Nephron progenitor cell (in vitro differentiated cells): Measurements from ENCODE around the gene ZNF844.
A peak's percentile ranks its signal among the peaks of the same experiment; 100 is the strongest.

Experiments used
- DNase-seq: peaks from one replicate; pipeline ENCODE4 v3.0.0; 2021
- H3K27ac Mint-ChIP-seq: 2 replicates; pipeline ENCODE4 v1.8.0; 2021; ENCODE audit warnings: mild to moderate bottlenecking, moderate library complexity, mixed read lengths
- H3K27me3 Mint-ChIP-seq: 2 replicates; pipeline ENCODE4 v1.8.0; 2021; ENCODE audit warnings: mild to moderate bottlenecking, low read depth, mixed read lengths; ENCODE audit not compliant: poor library complexity
- H3K36me3 Mint-ChIP-seq: 2 replicates; pipeline ENCODE4 v1.8.0; 2021; ENCODE audit warnings: low read depth, mixed read lengths
- H3K4me1 Mint-ChIP-seq: 2 replicates; pipeline ENCODE4 v1.8.0; 2021; ENCODE audit warnings: mixed read lengths
- H3K4me3 Mint-ChIP-seq: 2 replicates; pipeline ENCODE4 v1.8.0; 2021; ENCODE audit warnings: mild to moderate bottlenecking, moderate library complexity, mixed read lengths
- H3K9me3 Mint-ChIP-seq: 2 replicates; pipeline ENCODE4 v1.8.0; 2021; ENCODE audit warnings: mild to moderate bottlenecking, moderate library complexity, mixed read lengths
- TF ChIP-seq, protein P1 (sequence below): fragments of 200-600 bp; sonication (generic); IDR thresholded peaks from 2 replicates; pipeline ENCODE4 v1.5.0; 2021; ENCODE audit warnings: antibody characterized with exemption

ZNF844 gene

DNA sequence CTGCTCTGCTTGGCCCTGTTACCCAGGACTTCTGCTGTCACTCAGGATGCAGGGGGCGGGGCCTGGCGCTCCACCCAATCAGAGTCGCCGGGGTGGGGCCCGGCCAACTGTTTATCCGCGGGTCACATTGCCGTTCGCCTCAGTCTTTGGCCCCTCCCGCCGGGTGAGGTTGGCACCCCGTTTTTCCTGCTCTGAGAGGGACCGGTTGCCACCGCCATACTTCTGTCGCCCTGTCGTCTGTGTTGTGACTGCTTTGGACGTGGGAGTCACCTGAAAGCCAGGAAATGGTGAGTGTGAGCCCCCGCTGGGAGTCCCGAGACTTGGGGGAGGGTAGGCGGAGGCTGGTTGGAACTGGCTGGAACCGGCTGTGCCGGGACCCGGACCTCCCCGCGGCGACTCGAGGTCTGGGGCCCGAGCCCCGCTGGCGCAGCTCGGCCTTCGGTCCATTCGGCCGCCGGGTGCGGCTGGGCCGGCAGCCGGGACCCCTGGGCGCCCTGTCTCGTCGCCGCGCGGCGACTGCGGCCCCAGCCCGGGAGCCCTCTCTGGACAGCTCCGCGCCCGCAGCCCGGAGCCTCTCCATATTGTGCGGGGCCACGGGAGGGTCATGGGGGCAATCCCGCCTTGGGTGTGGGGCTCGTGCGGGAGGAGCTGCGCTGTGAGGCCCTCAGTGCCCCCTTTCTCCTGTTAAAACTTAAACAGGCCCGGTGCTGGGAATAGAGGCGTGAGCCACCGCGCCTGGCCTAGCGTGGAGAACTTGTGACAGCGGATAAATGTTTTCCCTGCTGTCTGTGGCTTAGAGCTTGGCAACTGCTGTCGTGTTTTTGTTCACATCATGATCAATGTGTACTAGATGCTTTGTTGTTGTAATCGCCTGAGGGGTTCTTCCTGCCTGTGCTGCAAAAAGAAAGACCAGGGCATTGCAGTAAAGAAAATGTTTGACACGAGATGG is at the start of gene ZNF844:
Gene ZNF844, plus strand, starts transcription at position 142 of the 949 bp plus-strand sequence. Its CDS starts 143 bp downstream, at position 285.
- peak within 1 kb of the TSS; percentile 83 for H3K27ac Mint-ChIP-seq
- H3K27me3 Mint-ChIP-seq, result peaks cover 4% of the 10 kb centered on the region
- DNase-seq, result peak; percentile 92
- TF ChIP-seq, protein P1, sequence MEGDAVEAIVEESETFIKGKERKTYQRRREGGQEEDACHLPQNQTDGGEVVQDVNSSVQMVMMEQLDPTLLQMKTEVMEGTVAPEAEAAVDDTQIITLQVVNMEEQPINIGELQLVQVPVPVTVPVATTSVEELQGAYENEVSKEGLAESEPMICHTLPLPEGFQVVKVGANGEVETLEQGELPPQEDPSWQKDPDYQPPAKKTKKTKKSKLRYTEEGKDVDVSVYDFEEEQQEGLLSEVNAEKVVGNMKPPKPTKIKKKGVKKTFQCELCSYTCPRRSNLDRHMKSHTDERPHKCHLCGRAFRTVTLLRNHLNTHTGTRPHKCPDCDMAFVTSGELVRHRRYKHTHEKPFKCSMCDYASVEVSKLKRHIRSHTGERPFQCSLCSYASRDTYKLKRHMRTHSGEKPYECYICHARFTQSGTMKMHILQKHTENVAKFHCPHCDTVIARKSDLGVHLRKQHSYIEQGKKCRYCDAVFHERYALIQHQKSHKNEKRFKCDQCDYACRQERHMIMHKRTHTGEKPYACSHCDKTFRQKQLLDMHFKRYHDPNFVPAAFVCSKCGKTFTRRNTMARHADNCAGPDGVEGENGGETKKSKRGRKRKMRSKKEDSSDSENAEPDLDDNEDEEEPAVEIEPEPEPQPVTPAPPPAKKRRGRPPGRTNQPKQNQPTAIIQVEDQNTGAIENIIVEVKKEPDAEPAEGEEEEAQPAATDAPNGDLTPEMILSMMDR, result no peak
- H3K9me3 Mint-ChIP-seq, result peaks cover 71% of the 10 kb centered on the region
- peaks cover 47% of the 10 kb centered on the region for H3K36me3 Mint-ChIP-seq
- H3K4me3 Mint-ChIP-seq, result peak within 1 kb of the TSS; percentile 92
- no peaks in the 10 kb centered on the region for H3K4me1 Mint-ChIP-seq

DNA sequence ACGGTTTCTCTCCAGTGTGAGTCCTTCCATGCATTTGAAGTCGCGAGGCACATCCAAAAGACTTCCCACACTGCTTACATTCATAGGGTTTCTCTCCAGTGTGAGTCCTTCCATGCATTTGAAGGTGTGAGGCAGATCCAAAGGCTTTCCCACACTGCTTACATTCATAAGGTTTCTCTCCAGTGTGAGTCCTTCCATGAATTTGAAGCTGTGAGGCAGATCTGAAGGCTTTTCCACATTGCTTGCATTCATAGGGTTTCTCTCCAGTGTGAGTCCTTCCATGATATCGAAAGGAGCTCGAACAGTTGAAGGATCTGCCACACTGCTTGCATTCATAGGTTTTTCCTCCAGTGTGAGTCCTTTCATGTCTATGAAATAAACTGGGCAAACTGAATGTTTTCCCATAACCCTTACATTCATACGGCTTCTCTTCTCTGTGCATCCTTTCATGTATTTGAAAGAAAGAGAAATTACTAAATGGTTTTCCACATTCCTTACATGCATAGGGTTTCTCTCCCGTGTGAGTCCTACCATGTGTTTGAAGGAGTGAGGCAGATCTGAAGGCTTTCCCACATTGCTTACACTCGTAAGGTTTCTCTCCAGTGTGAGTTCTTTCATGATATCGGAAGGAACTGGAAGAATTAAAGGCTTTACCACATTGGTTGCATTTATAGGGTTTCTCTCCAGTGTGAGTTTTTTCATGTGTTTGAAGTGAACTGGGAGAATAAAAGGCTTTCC is 49.3 kb upstream of the ZNF844 start:
- Mint-ChIP-seq H3K36me3 (peaks cover 95% of the 10 kb centered on the region), H3K27ac (no peak overlapping the region), H3K4me3 (no peak overlapping the region), H3K9me3 (peaks cover 99% of the 10 kb centered on the region), H3K4me1 (no peaks in the 10 kb centered on the region), H3K27me3 (peaks cover 4% of the 10 kb centered on the region)
- TF ChIP-seq, protein P1, result no peak
- no peak for DNase-seq

GRCh38 chr19:12015753-12016116 is 48.8 kb upstream of the ZNF844 start:
- peaks cover 95% of the 10 kb centered on the region for H3K36me3 Mint-ChIP-seq

DNA sequence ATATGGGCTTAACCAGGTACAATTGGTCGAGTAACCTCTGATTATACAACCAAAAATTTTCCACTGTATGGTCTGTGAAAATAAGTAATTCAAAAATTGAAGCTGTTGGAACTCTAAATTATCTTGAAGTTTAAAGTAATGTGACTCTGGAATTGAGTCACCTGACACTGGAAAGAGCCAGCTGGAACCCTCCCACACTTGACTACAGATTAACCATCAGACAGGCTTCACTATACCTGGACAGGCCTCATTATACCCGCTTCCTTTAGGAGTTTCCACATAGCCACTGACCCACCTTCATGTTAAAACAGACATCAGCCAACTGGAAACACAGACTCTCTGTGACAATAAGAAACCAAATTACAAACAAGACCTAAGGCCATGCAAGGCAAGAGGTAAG is 30.3 kb upstream of the ZNF844 start:
- no peak for DNase-seq
- Mint-ChIP-seq H3K9me3 (peaks cover 82% of the 10 kb centered on the region), H3K27me3 (peaks cover 18% of the 10 kb centered on the region), H3K4me3 (peak overlapping the region; percentile 85), H3K36me3 (peaks cover 68% of the 10 kb centered on the region), H3K27ac (peak overlapping the region; percentile 80), H3K4me1 (peaks cover 16% of the 10 kb centered on the region)
- TF ChIP-seq, protein P1, result no peak

More at GRCh38 chr19:12015753-12016116, 48.8 kb upstream of the ZNF844 start:
- Mint-ChIP-seq H3K9me3 (peaks cover 99% of the 10 kb centered on the region), H3K27me3 (peaks cover 4% of the 10 kb centered on the region), H3K27ac (no peak overlapping the region), H3K4me3 (no peak overlapping the region), H3K4me1 (no peaks in the 10 kb centered on the region)
- TF ChIP-seq, protein P1, result no peak
- no peak for DNase-seq

- Mint-ChIP-seq H3K4me3 (peak overlapping the region; percentile 85), H3K27ac (peak overlapping the region; percentile 80), H3K36me3 (peaks cover 68% of the 10 kb centered on the region), H3K27me3 (peaks cover 18% of the 10 kb centered on the region), H3K9me3 (peaks cover 82% of the 10 kb centered on the region), H3K4me1 (peaks cover 16% of the 10 kb centered on the region)
- DNase-seq, result no peak
- TF ChIP-seq, protein P1, result no peak
Measured at GRCh38 chr19:12034620-12035019, 29.9 kb upstream of the ZNF844 start.
